Lung microvascular endothelial cell (primary cell): ENCODE data around the gene CCDC69. TPM values are rescaled to one million over a fixed set of nuclear protein-coding genes. Genes with fewer than 3 reads are reported as not detected.
"Not testable (repeated sequence)": the region's sequence is repeated elsewhere in the genome, so short reads cannot be mapped to it uniquely, and the experiment has no call there.

Experiments
- DNase-seq, 2 donors: peaks; one replicate each; pipeline versions ENCODE4 v3.0.0 to v3.0.0-alpha.2; 2010; ENCODE audit warnings: low read depth in 2 of 2
- total RNA-seq: library from RNA; depleted of rRNA; stranded (reverse); fragments of >200 nt; gene quantifications from 2 replicates; pipeline ENCODE4 v1.2.1, GENCODE V29; 2014

The CCDC69 gene
- total RNA-seq: 0.99 and 2.4 TPM in 2 replicates

DNA sequence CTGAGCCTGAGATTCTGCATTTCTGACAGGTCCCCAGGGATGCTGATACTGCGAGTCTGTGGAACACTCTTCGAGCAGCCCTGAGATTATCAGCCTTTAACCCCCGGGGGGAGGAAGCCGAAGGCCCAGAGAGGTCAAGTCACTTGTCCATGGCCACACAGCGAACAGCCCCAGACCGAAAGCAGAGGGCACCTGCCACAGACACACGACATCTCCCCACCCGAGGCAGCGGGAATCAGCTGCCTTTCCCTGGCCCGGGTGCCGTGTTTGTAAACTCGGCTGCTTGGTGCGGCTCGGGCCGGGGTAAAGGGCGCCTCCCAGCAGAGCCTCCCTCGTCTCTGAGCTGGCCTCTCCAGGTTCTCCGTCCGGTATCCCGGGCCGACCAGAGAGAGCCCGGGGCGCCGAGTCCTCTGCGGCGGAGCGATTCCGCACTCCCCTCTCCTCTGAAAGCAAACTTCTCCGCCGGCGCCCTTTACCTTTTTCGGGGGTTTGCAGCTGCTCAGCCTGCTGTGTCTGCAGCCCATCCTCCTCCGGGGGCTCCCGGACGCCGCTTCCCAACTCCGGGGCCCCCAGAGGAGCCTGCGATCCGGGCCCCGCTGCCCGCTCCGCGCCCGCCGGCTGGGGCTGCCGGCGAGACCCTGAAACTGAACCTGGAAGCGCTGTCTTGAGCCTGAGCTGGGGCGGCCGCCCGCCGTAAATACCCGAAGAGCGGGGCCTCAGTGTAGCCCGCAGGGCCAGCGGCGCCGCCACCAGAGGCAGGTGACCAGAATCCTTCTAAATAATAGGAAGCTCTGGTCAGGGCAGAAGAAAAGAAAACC, at the start of gene CCDC69:
CCDC69 (minus strand) TSS at position 646 of the 818 bp plus-strand sequence; CDS start at position 524, 122 bp downstream.
- peak; percentile 71 to 79 for DNase-seq

DNA sequence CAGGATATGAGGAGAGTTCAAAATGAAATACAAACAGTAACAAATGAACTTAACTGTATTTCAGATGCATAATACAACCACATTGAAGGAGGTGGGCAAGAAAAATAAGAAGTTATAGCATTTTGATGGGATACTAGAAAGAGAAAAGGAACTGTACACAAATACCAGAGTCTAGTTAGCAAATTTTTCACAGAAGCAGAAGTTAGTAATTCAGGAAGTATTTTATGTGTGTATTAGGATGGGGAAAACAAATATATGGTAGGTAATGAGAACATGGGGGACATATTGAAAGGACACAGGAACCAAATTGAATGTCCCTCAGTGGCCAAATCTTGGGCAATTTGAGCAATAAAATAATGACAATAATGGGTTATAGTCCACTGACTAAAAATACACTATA, 47.4 kb upstream of the CCDC69 start:
- no peak for DNase-seq

DNA sequence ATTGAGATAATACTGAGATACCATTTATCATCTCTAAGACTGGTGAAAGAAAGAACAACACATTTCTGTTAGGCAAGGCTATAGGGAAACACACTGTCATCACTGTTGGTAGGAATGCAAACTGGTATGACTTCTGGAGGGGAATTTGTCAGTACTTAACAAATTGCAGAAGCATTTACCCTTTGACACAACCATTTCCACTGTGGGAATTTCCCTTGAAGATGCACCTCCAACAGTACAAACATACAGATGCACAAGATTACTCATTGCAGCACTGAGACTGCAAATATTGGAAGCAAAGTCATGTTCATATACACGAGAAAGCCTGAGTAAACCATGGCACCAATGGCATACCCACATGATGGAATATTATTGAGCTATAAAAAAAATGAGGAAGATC, 46.7 kb upstream of the CCDC69 start:
- peak; percentile 14 to 92 for DNase-seq

DNA sequence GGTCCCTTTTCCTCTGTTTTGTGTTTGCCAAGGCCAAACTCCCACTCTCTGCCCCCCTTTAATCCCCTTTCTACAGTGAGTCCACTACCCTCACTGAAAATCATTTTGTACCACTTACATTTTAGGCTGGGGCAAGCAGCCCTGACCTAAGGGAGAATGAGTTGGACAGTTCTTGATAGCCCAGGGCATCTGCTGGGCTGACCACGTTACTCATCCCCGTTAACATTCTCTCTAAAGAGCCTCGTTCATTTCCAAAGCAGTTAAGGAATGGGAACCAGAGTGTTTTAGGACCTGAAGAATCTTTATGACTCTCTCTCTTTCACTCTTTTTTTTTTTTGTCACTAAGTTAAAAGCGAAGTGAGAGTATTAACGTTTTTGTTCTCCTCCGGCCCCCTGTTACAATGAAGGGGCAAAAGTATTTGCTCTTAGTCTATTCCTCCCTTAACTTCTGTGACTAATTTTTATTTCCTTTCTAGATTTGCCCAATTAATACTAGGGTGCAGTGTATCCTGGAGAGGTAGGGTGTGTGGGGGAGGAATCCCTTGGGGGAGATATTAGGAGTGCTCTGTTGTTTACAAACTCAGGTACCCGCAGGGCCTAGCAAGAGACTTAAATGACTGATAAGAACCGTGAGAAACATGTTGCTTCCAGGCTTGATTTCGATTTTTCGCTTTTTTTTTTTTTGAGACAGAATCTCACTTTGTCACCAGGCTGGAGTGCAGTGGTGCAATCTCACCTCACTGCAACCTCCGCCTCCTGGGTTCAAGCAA, 43.8 kb upstream of the CCDC69 start:
- DNase-seq: no peak

DNA sequence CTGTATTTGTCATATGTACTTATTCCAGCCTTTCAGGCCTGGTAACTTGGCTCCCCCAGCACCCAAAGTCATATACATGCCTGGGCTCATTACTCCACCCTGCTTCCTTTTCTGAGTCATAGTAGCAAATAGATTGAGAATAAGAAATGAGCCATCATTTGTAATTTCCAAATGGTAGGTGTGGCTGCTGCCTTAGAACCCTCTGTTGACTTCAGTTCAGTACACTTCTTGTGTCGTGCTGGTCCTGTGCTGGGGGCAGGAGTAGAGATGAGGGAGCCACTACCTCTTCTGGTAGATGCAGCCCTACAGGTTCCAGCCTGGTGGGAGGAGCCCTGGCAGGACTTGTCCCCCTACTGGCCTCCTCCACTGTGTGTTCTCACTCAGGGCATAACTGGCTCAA, 40.2 kb upstream of the CCDC69 start:
- DNase-seq: peak in 1 of 2 donors; percentile 68

DNA sequence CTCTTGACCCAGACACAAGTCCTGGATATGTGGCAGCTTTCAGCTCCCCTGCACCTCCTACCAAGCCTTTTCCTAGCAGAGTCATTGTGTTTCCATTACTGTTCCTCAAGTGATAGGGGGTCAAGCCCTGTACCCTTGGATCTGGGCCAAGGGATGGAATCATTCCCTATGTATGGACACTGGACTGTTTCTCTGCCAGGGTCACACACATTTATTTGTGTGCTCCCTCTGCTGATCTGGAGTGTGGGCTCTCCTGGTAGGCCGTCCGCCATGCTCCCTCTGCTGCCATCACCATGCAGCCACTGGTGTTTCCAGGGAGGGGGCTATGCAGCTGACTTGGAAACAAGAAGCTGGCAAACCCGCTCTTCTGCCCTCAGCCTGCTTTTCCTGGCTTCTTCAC, 38.6 kb upstream of the CCDC69 start:
- DNase-seq: no peak

GRCh38 chr5:151259931-151260330, 36.0 kb upstream of the CCDC69 start:
- no peak for DNase-seq

DNA sequence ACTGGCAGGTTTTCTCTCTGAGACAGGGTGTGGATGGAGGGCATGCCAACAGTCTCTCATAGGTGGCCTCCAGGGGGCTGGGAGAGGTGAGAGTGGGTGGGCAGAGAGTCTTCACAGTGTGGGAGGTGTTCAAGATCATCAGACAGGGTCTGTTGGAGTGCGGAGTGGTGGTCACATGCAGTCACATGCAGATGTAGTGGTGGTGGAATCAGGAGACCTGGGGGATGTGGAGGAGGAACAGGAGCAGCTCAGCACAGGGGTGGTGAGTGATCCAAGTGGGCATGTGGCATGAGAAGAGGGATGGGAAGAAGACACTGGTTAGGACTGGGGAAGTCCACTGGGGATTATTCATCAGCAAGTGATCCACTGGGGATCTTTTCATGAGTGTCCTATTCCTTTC, 34.9 kb upstream of the CCDC69 start:
- no peak for DNase-seq

GRCh38 chr5:151258201-151258611, 34.3 kb upstream of the CCDC69 start:
- no peak for DNase-seq

GRCh38 chr5:151257731-151258181, 33.9 kb upstream of the CCDC69 start:
- no peak for DNase-seq

DNA sequence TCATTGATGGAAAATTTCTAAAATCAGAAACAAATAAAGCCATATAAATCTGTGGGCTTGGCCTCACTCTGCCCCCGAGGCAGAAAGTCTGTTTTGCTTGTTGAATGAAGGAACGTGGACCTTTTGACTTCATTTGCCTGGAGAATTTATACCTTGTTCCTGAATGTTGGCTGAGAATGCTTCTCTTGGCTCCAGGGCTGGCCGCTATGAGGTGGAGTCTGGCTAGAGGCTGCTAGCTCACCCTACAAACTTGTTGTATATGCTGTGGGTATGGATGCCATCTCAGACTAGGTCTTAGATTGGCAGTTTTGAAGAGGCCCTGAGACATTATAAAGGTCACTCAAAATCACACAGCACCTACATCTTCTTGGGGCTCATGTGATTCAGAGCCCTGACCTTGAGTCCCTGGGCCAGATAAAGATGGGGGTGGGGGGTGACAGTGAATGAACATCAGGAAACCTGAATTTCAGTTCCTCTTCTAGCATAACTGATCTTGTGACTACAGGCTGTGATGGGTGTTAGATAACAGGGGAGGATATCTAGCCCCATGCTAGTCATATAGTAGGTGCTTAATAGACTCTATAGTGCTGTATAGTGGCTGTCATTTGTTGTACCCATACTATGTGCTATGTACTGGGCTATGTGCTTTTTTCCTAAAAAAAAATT, 31.9 kb upstream of the CCDC69 start:
- DNase-seq: no peak

GRCh38 chr5:151254990-151255389, 31.1 kb upstream of the CCDC69 start:
- DNase-seq: not testable (repeated sequence)

- DNase-seq: no peak
Measured at GRCh38 chr5:151254556-151254955, 30.7 kb upstream of the CCDC69 start.

- no peak for DNase-seq
Measured at GRCh38 chr5:151253605-151253950, 29.7 kb upstream of the CCDC69 start.

- DNase-seq: peak; percentile 99 to 100
Measured at GRCh38 chr5:151252762-151253604, 29.1 kb upstream of the CCDC69 start, which contains the start of gene GM2A. GM2A (plus strand) TSS chr5:151253185; CDS start chr5:151253217, 32 bp downstream.

- DNase-seq: no peak
Measured at GRCh38 chr5:151251621-151252020, 27.7 kb upstream of the CCDC69 start.

- no peak for DNase-seq
Measured at GRCh38 chr5:151251001-151251551, 27.2 kb upstream of the CCDC69 start.

- DNase-seq: no peak
Measured at GRCh38 chr5:151250346-151251000, 26.6 kb upstream of the CCDC69 start.

GRCh38 chr5:151249281-151249680, 25.4 kb upstream of the CCDC69 start:
- DNase-seq: no peak

- no peak for DNase-seq
Measured at GRCh38 chr5:151248651-151249050, 24.8 kb upstream of the CCDC69 start.
